ENCODE results near the gene LRRC8D. TPM values are rescaled to one million over a fixed set of nuclear protein-coding genes. Genes with fewer than 3 reads are reported as not detected.
"Not testable (repeated sequence)": the region's sequence is repeated elsewhere in the genome, so short reads cannot be mapped to it uniquely, and the experiment has no call there.

The LRRC8D gene
- total RNA-seq, 3 donors from 2014 or later, result 9.2 to 22.8 (median 11.7) TPM

- Histone ChIP-seq H3K36me3 (no peaks in the 10 kb centered on the region), H3K9me3 (no peaks in the 10 kb centered on the region), H3K4me1 (no peaks in the 10 kb centered on the region), H3K27me3 (no peaks in the 10 kb centered on the region), H3K27ac (no peak overlapping the region), H3K4me3 (no peak overlapping the region)
- DNase-seq (ENCODE audit: low spot score in 2 of 2), result no peak
- intact Hi-C loops (cut with DNase I; ENCODE audit: low total_unique reads), result no loop called here
- TF ChIP-seq CTCF (IDR thresholded peaks at IDR 0.05), result no peak
- no peak for TF ChIP-seq POLR2A (IDR thresholded peaks at IDR 0.05)
- no peak for TF ChIP-seq POLR2AphosphoS5 (IDR thresholded peaks at IDR 0.05)
Measured at GRCh38 chr1:89794406-89794805, 26.4 kb upstream of the LRRC8D start.

- H3K4me1 ChIP-seq; H3K9me3 ChIP-seq; DNase-seq (ENCODE audit: low spot score in 2 of 2); H3K4me3 ChIP-seq; intact Hi-C loops (cut with DNase I; ENCODE audit: low total_unique reads); H3K36me3 ChIP-seq; H3K27me3 ChIP-seq; H3K27ac ChIP-seq: not testable (repeated sequence)
Measured at GRCh38 chr1:89795571-89795970, 25.3 kb upstream of the LRRC8D start.

- intact Hi-C loops (cut with DNase I; ENCODE audit: low total_unique reads); H3K4me1 ChIP-seq; DNase-seq (ENCODE audit: low spot score in 2 of 2); H3K27me3 ChIP-seq; H3K4me3 ChIP-seq; H3K36me3 ChIP-seq; H3K9me3 ChIP-seq; H3K27ac ChIP-seq: not testable (repeated sequence)
Measured at GRCh38 chr1:89797876-89798275, 23.0 kb upstream of the LRRC8D start.

GRCh38 chr1:89799495-89799894 is 21.3 kb upstream of the LRRC8D start:
- no peak overlapping the region for H3K4me3 ChIP-seq
- TF ChIP-seq CTCF (IDR thresholded peaks at IDR 0.05) (no peak), POLR2A (IDR thresholded peaks at IDR 0.05) (no peak)

GRCh38 chr1:89800022-89800655 is 20.7 kb upstream of the LRRC8D start:
- intact Hi-C loops (cut with DNase I; ENCODE audit: low total_unique reads), result no loop called here
- no peak overlapping the region for H3K4me3 ChIP-seq
- H3K27ac ChIP-seq, result no peak overlapping the region
- H3K9me3 ChIP-seq, result no peaks in the 10 kb centered on the region
- no peaks in the 10 kb centered on the region for H3K27me3 ChIP-seq
- DNase-seq (ENCODE audit: low spot score in 2 of 2), result no peak
- no peaks in the 10 kb centered on the region for H3K36me3 ChIP-seq
- TF ChIP-seq POLR2A (IDR thresholded peaks at IDR 0.05), result no peak
- TF ChIP-seq POLR2AphosphoS5 (IDR thresholded peaks at IDR 0.05), result no peak
- TF ChIP-seq CTCF (IDR thresholded peaks at IDR 0.05), result no peak
- H3K4me1 ChIP-seq, result no peaks in the 10 kb centered on the region

More at GRCh38 chr1:89799495-89799894, 21.3 kb upstream of the LRRC8D start:
- H3K27ac ChIP-seq, result no peak overlapping the region
- DNase-seq (ENCODE audit: low spot score in 2 of 2), result no peak
- no peaks in the 10 kb centered on the region for H3K9me3 ChIP-seq
- H3K4me1 ChIP-seq, result no peaks in the 10 kb centered on the region
- intact Hi-C loops (cut with DNase I; ENCODE audit: low total_unique reads), result no loop called here
- no peaks in the 10 kb centered on the region for H3K27me3 ChIP-seq
- H3K36me3 ChIP-seq, result no peaks in the 10 kb centered on the region

DNA sequence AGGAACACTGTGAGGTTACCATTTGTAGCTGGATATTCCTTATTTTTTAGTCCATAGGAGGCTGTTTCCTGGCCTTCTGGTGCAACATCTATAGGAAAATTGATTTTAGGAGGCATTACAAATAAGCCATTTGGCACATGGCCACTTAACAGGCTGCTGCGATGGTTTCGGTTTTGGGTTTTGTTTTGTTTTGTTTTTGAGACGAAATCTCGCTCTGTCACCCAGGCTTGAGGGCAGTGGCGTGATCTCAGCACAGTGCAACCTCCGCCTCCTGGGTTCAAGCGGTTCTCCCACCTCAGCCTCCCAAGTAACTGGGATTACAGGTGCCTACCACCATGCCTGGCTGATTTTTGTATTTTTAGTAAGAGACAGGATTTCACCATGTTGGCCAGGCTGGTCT is 20.1 kb upstream of the LRRC8D start:
- no peak for TF ChIP-seq CTCF (IDR thresholded peaks at IDR 0.05)
- no peak for TF ChIP-seq POLR2AphosphoS5 (IDR thresholded peaks at IDR 0.05)
- TF ChIP-seq POLR2A (IDR thresholded peaks at IDR 0.05), result no peak
- Histone ChIP-seq H3K4me3 (no peak overlapping the region), H3K9me3 (no peaks in the 10 kb centered on the region), H3K4me1 (no peaks in the 10 kb centered on the region), H3K27me3 (no peaks in the 10 kb centered on the region), H3K27ac (no peak overlapping the region), H3K36me3 (no peaks in the 10 kb centered on the region)
- intact Hi-C loops (cut with DNase I; ENCODE audit: low total_unique reads), result no loop called here
- DNase-seq (ENCODE audit: low spot score in 2 of 2), result no peak

All from breast epithelium (tissue), 4 donors.